Measurements from ENCODE around the gene SBK1. TPM values are rescaled to one million over a fixed set of nuclear protein-coding genes. Genes with fewer than 3 reads are reported as not detected.

SBK1 gene
- total and polyA plus RNA-seq, 2 of the 4 experiments (the other 2 are of a cell fraction): under 0.01 to 0.05 TPM

- H2BK120ac ChIP-seq (ENCODE audit: low read depth, low read length): no peak overlapping the region
- no TSS peak for BruUV-seq (replicated peaks)
- CTCF ChIA-PET: no interaction called here
- H3K36me3 ChIP-seq (ENCODE audit: control insufficient read depth, insufficient read depth, low read length): no peaks in the 10 kb centered on the region
- H3K4ac ChIP-seq (ENCODE audit: low read depth, low read length): no peak overlapping the region
- H3K4me2 ChIP-seq (ENCODE audit: low read depth, low read length): no peak overlapping the region
- H2BK5ac ChIP-seq (ENCODE audit: low read depth, low read length, poor library complexity, severe bottlenecking): no peak overlapping the region
- H2AFZ ChIP-seq (replicated peaks; ENCODE audit: low read length, poor library complexity): no peak overlapping the region
- no peak for ATAC-seq (ENCODE audit: low read depth)
- no peak for DNase-seq
- no peak overlapping the region for H2BK20ac ChIP-seq (ENCODE audit: low read depth, low read length)
- in situ Hi-C loops (cut with MboI; ENCODE audit: low sequenced_read_pairs) (loop anchor here (5.0 to 10.0 kb wide), 2 partner anchors 35 to 58 kb away; no protein-coding TSS in a partner anchor), dilution Hi-C loops (cut with HindIII; ENCODE audit: low sequenced_read_pairs, unreplicated experiment) (no loop called here), intact Hi-C loops (cut with micrococcal nuclease) (loop anchor here (10.0 kb wide), 1 partner anchor 168 kb away; no protein-coding TSS in a partner anchor)
- no peaks in the 10 kb centered on the region for H3K4me1 ChIP-seq (ENCODE audit: control insufficient read depth, insufficient read depth, low read length)
- no peak overlapping the region for H2AK5ac ChIP-seq (ENCODE audit: low read depth, low read length)
- H4K8ac ChIP-seq (ENCODE audit: low read depth in 2 of 2, low read length in 2 of 2): no peak overlapping the region
- no peak overlapping the region for H3K9ac ChIP-seq (ENCODE audit: low read depth, low read length)
- TF ChIP-seq NFE2L2 (IDR thresholded peaks at IDR 0.05; ENCODE audit: low read depth, low read length) (no peak), CHD1 (IDR thresholded peaks at IDR 0.05; ENCODE audit: low read depth, low read length) (no peak), POLR2A (IDR thresholded peaks at IDR 0.05; ENCODE audit: low read depth, low read length) (no peak), RCOR1 (IDR thresholded peaks at IDR 0.05; ENCODE audit: insufficient replicate concordance, low read length) (no peak), MXI1 (IDR thresholded peaks at IDR 0.05; ENCODE audit: borderline replicate concordance, low read depth, low read length) (no peak), FOS (IDR thresholded peaks at IDR 0.05; ENCODE audit: low read depth, low read length) (no peak), CEBPB (IDR thresholded peaks at IDR 0.05; ENCODE audit: low read depth, low read length) (no peak), MAZ (IDR thresholded peaks at IDR 0.05; ENCODE audit: borderline replicate concordance, low read depth, low read length) (no peak), CTCF (conservative IDR thresholded peaks at IDR 0.05; ENCODE audit: low read depth, low read length) (no peak), RAD21 (IDR thresholded peaks at IDR 0.05; ENCODE audit: low read length) (no peak), RFX5 (IDR thresholded peaks at IDR 0.05; ENCODE audit: low read depth, low read length) (no peak), SMC3 (IDR thresholded peaks at IDR 0.05; ENCODE audit: low read depth, low read length) (no peak), MAFK (IDR thresholded peaks at IDR 0.05; ENCODE audit: low read depth, low read length) (no peak)
- H3K9me3 ChIP-seq (ENCODE audit: control insufficient read depth, insufficient read depth, low read length): no peaks in the 10 kb centered on the region
- no peak overlapping the region for H3K4me3 ChIP-seq (ENCODE audit: insufficient read depth, low read depth, low read length)
- no peak overlapping the region for H3K27ac ChIP-seq (ENCODE audit: insufficient read depth, low read length)
- POLR2A ChIA-PET (ENCODE audit: unreplicated experiment): no interaction called here
- no peak overlapping the region for H4K5ac ChIP-seq (ENCODE audit: low read depth, low read length)
- no peaks in the 10 kb centered on the region for H3K79me1 ChIP-seq (ENCODE audit: low read depth in 1 of 2, low read length in 2 of 2)
- H3K18ac ChIP-seq (ENCODE audit: low read depth, low read length): no peak overlapping the region
- no peak overlapping the region for H4K91ac ChIP-seq (ENCODE audit: insufficient read depth, low read depth, low read length)
- H3K9me1 ChIP-seq (ENCODE audit: insufficient read depth, low read length): no peaks in the 10 kb centered on the region
- H3K14ac ChIP-seq (replicated peaks; ENCODE audit: low read depth, low read length): no peak overlapping the region
- 83% methylated on average over 8 of the region's 10 CpGs; no CpG with 5 or more reads in 1 of the 2 experiments for WGBS, 2 experiments (ENCODE audit: extremely low coverage in 2 of 2, insufficient read length in 1 of 2)
- no peak overlapping the region for H2BK15ac ChIP-seq (ENCODE audit: low read depth, low read length)
- H4K20me1 ChIP-seq (ENCODE audit: insufficient read depth, low read length): no peaks in the 10 kb centered on the region
- H3K23ac ChIP-seq (ENCODE audit: low read depth, low read length): no peak overlapping the region
- H3K56ac ChIP-seq (ENCODE audit: extremely low read depth, insufficient read depth, low read length): no peak overlapping the region
- no peak overlapping the region for H2AK9ac ChIP-seq (replicated peaks; ENCODE audit: low read depth, low read length, poor library complexity)
- peaks cover 4% of the 10 kb centered on the region for H3K27me3 ChIP-seq (ENCODE audit: control insufficient read depth, insufficient read depth, low read length)
Observed at GRCh38 chr16:28312327-28312726, 20.0 kb downstream of the SBK1 start.

Measured in IMR-90 (cell line).